GM18498 (cell line): ENCODE results near the gene RUSC1.
"Not testable (repeated sequence)": the region's sequence is repeated elsewhere in the genome, so short reads cannot be mapped to it uniquely, and the experiment has no call there.

Experiments used
- ATAC-seq: cut with Tn5 transposase; IDR thresholded peaks from one replicate; pipeline ENCODE4 v1.9.1; 2021; ENCODE audit warnings: mild to moderate bottlenecking, moderate library complexity; ENCODE audit not compliant: unreplicated experiment

RUSC1 gene

GRCh38 chr1:155321639-155322503, 1.2 kb downstream of the RUSC1 start:
- ATAC-seq = no peak

DNA sequence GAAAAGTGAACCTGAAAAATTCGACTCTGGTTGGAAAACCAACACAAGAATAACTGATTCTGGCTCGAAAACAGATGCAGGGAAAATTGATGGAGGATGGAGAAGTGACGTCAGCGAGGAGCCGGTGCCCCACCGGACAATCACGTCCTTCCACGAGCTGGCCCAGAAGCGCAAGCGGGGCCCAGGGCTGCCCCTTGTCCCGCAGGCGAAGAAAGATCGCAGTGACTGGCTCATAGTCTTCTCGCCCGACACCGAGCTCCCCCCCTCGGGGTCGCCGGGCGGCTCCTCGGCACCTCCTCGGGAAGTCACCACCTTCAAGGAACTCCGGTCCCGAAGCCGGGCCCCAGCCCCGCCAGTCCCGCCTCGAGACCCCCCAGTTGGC, 1.9 kb downstream of the RUSC1 start:
- ATAC-seq = no peak

- peak; percentile 53 for ATAC-seq
Observed at GRCh38 chr1:155322953-155323728, 2.4 kb downstream of the RUSC1 start.

GRCh38 chr1:155323729-155324036, 3.0 kb downstream of the RUSC1 start:
- ATAC-seq = peak; percentile 50

DNA sequence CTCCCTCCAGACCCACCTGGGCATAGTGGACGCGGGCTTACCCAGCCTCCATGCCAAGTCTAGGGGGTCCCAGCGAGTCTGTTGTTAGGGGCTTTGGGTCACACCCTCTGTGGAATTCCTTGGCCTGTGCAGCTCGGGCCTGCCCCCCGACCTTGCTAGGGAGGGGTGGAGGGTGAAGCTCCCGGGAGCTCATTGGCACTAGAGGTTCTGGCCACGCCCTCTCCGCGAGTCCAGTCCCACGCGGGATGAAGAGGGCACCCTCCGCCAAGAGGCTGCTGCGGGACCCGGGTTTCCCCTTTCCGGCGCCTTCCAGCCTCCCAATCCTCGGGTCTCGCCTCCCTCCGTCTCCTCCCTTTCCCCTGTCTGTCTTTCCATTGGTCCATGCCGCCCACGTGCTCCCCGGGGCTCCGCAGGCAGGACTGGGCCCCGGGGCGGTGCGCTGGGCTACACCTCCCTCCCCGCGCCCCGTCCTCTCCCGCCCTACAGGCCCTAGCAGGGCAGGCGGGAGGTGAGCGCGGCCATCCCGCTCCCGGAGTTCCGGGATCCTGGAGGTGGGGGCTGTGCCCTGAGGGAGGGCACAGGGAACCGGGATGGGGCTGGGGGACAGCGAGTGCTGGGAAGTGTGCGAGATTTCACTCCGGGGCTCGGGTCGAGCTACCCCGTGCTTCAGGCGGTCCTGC, 3.5 kb downstream of the RUSC1 start:
- ATAC-seq = peak; percentile 67

DNA sequence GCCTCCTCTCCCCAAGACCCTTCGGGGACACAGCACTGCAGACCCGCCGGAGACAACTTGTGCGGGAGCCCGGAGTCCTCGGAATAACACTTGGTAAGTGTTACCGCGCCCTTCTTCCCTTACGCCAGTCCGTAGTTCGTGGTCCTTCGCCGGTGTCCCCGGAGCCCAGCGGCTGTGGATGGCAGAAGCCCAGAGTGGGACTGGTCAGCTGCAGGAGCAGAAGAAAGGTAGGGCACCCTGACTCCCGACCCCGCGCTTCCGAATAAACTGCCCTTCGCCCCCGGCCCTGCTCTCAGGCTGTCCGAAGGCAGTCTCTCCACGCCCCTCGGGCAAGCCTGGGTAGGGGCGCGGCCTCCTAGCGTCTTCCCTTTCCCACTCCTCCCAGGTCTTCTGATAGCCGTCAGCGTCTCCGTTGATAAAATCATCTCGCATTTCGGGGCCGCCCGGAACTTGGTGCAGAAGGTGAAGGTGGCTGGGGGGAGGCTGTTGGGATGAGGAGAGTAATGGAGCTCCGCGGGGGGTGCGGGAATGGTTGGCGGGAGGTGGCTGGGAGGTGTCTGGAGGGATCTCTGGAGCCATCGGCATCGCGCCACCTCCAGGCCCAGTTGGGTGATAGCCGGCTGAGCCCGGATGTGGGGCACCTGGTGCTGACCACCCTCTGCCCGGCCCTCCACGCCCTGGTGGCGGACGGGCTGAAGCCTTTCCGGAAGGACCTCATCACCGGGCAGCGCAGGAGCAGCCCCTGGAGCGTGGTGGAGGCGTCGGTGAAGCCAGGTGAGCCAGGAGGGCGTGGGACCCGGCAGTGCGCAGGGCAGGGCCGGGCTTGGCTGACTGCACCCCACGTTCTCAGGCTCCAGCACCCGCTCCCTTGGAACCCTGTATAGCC, 4.3 kb downstream of the RUSC1 start:
- ATAC-seq = no peak

GRCh38 chr1:155325603-155325893, 4.9 kb downstream of the RUSC1 start:
- ATAC-seq = no peak

GRCh38 chr1:155326020-155326526, 5.4 kb downstream of the RUSC1 start:
- ATAC-seq = no peak

GRCh38 chr1:155326631-155327037, 5.9 kb downstream of the RUSC1 start:
- no peak for ATAC-seq

DNA sequence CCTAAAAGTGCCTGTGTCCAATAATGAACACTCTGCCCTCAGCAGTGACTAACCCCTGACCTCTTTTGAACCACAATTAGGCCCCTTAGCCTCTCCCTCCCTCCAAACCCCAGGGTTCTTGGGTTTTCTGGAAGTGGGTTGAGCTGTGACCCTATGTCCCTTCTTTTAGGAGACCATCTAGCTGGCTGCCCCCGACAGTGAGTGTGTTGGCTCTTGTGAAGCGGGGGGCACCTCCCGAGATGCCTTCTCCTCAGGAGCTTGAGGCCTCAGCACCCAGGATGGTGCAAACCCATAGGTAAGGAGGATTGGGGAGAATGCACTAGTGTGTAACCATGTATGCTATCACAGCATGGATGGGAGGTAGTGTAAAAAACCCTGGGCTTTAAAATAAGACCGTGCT, 7.3 kb downstream of the RUSC1 start:
- ATAC-seq = no peak

GRCh38 chr1:155328856-155329255, 8.2 kb downstream of the RUSC1 start:
- ATAC-seq = not testable (repeated sequence)

DNA sequence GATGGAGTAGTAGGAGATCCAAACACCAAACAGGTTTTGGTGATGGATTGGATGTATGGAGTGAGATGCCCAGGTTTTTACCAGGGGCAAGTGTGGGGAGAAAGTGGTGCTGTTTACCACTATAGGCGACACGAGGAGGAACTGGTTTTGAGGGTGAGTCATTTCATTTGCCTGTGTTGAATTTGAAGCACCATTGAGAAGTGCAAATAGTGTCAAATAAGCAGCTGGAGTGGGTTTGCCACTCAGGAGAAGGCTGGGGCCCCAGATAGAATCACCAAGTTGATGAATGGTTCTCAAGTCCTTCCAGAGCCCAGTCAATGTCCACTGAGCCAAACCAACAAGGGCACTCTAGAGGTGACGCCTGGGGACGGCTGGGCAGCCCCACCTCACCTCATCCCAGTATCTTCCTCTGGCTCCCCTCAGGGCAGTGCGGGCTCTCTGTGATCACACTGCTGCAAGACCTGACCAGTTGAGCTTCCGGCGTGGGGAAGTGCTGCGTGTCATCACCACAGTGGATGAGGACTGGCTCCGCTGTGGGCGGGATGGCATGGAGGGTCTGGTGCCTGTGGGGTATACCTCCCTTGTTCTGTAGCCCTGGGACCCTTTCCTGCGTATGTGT, 9.4 kb downstream of the RUSC1 start:
- no peak for ATAC-seq

DNA sequence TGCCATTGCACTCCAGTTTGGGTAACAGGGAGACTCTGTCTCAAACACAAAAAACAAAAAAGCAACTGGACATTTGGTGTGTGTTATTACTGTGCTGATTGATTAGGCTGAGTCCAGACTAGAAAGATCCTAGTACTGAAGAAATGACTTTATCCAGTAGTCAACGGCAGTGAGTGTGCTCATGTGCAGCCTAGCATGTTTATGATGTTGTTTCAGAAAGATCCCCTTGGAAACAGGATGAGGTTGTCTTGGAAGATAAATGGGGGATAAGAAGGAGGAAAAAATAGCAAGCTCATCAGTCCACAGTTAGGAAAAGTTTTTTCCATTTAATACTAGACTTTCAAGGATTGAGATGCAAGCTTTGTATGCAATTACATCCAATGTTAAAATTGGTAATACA, 14.3 kb downstream of the RUSC1 start:
- ATAC-seq = no peak

DNA sequence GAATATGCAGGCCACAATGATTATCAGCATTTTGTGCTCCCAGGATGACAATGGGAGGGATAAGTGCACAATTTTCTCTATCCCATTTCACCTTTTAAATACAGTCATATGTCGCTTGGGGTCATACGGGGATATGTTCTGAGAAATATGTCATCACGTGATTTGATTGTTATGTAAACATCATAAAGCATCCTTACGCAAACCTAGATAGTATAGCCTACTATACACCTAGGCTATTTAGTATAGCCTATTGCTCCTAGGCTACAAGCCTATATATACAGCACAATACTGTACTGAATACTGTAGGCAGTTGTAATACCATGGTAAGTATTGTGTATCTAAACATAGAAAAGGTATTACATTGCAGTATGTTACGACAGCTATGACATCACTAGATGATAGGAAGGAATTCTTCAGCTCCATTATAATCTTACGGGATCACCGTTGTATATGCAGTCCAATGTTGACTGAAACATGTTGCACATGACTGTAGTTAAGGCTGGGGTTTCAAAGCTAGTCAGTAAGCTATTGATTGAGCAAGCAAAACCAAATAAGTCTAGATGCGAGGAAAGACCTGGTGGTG, 18.9 kb downstream of the RUSC1 start:
- ATAC-seq = no peak

GRCh38 chr1:155342842-155343241, 22.1 kb downstream of the RUSC1 start:
- ATAC-seq = no peak

GRCh38 chr1:155352631-155353030, 31.9 kb downstream of the RUSC1 start:
- ATAC-seq = no peak

DNA sequence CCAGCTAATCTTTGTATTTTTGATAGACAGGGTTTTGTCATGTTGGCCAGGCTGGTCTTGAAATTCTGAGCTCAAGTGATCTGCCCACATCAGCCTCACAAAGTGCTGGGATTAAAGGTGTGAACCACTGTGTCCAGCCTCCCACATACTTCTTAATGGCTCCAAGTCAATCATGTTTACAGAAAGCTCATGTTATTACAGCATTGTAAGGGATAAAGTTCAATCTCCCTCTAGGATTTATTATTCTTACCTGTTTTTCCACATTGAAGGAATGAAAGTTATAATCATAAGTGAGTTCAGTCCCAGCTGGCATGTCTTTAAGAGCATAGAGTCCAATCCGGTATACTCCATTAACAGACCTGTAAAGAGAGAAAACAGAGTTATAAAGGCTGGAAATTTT, 39.4 kb downstream of the RUSC1 start:
- no peak for ATAC-seq

- ATAC-seq = no peak
Observed at GRCh38 chr1:155379180-155379579, 58.5 kb downstream of the RUSC1 start.

DNA sequence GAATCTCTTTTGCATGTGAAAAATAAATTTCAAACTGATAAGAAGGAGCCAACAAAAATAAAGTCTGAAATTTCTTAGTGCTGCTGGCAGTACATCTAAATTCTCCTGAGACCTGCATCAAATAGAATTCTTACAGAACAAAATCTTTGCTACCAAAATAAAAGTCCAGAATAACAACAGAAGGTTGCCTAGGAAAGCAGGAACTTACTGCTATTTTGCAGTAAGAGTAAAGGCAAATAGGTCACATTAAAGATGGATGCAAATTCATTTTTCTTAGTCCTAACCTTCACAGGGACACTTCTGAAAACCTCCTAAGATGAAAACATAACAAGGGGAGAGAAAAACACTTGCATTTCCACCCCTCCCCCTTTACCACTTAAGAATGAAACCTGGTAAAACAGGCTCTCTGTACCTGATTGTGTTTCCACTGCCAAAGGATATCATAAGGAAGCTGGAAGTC, 59.0 kb downstream of the RUSC1 start:
- ATAC-seq = no peak
